ENCODE measurements around the gene SEMA3B. TPM values are rescaled to one million over a fixed set of nuclear protein-coding genes. Genes with fewer than 3 reads are reported as not detected.

SEMA3B gene
- total and polyA plus RNA-seq, 4 donors: 39.6 to 95.7 (median 61.7) TPM

DNA sequence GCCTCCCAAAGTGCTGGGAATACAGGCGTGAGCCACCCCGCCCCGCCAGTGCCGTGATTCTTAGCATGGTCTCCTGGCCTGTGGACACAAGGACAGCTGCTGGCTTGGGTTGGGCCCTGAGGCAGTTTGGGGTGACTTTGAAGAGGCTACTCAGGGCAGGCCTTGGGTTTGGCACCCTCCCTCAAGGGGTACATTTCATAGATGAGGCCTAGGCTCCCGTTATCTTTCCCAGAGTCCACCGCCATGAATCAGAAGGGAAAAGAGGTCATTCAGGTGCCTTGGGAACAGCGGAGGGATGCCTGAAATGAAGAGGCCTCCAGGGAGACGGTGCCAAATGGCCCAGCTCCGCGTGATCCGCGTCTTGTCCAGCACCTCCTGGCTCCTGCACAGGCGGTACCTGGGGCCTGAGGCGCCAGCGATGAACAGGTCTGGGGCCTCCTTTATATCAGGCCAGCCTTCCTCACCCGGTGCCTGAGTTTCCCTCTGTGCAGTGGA, 23.6 kb upstream of the SEMA3B start:
- Histone ChIP-seq H3K9me3 (ENCODE audit: control insufficient read depth in 4 of 4, insufficient read depth in 3 of 4, low read length in 3 of 4) (no peaks in the 10 kb centered on the region), H3K36me3 (ENCODE audit: control insufficient read depth in 4 of 4, insufficient read depth in 4 of 4, low read length in 4 of 4) (peaks cover 0 to 12% (median 5%) of the 10 kb centered on the region in 4 donors), H3K27ac (ENCODE audit: low read depth in 1 of 2, low read length in 1 of 2) (peak overlapping the region; percentile 76 to 91), H3K9ac (ENCODE audit: insufficient read depth in 1 of 2, low read length in 2 of 2) (peak overlapping the region; percentile 16 to 40), H3K27me3 (ENCODE audit: control insufficient read depth in 3 of 3, insufficient read depth in 3 of 3, low read length in 2 of 3) (no peaks in the 10 kb centered on the region), H3K4me3 (peak overlapping the region; percentile 10), H3K4me1 (ENCODE audit: control insufficient read depth in 5 of 5, insufficient read depth in 5 of 5, low read length in 5 of 5) (peaks cover 3 to 66% (median 14%) of the 10 kb centered on the region in 5 donors)
- DNase-seq (no peak), ATAC-seq (ENCODE audit: insufficient read depth, low FRiP score) (no peak)
- no peak for TF ChIP-seq CTCF (IDR thresholded peaks at IDR 0.05; ENCODE audit: control extremely low read depth, extremely low read depth)
- WGBS, 2 donors: 66 to 69% methylated on average over 16 of the region's 16 CpGs

DNA sequence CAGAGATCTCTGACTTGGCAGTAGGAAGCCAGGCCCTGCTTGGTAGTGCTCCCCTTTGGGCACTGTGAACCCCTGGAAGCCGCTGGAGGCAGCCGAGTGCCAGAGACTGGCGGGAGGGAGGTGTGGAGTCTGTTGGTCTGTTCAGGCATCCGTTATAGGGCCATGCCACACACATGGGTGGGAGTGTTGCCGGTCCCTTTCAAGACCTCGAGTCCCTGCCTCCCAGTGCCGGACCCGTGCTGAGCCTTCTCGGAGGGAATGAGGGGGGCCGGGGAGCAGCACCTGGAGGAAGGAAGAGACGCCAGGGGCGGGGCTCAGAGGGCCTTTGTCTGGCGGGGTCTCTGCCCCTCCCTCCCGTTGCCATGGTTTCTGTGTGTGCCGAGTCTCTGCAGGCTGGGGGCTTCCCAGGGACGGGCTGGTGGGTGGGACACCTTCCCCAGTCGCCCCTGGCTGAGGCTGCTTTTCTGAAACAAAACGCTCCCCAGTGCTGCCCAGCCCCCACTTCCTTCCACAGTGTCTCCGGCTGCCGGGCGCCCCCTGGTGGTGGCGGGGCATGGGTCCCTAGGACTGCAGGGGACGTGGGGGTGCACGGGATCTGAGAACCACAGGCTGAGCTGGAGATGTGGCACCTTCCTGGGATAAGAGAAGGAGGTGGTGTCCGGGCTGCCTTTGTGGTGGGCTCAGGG, 23.0 kb upstream of the SEMA3B start:
- Histone ChIP-seq H3K36me3 (ENCODE audit: control insufficient read depth in 4 of 4, insufficient read depth in 4 of 4, low read length in 4 of 4) (peaks cover 0 to 16% (median 5%) of the 10 kb centered on the region in 4 donors), H3K9ac (ENCODE audit: insufficient read depth in 1 of 2, low read length in 2 of 2) (peak overlapping the region; percentile 16 to 40), H3K4me3 (peak overlapping the region; percentile 10), H3K27ac (ENCODE audit: low read depth in 1 of 2, low read length in 1 of 2) (peak overlapping the region; percentile 76 to 91), H3K27me3 (ENCODE audit: control insufficient read depth in 3 of 3, insufficient read depth in 3 of 3, low read length in 2 of 3) (no peaks in the 10 kb centered on the region), H3K9me3 (ENCODE audit: control insufficient read depth in 4 of 4, insufficient read depth in 3 of 4, low read length in 3 of 4) (no peaks in the 10 kb centered on the region), H3K4me1 (ENCODE audit: control insufficient read depth in 5 of 5, insufficient read depth in 5 of 5, low read length in 5 of 5) (peaks cover 3 to 67% (median 14%) of the 10 kb centered on the region in 5 donors)
- 1% methylated on average over 20 to 25 of the region's 25 CpGs for WGBS, 2 donors
- DNase-seq: peak; percentile 92
- TF ChIP-seq CTCF (IDR thresholded peaks at IDR 0.05; ENCODE audit: control extremely low read depth, extremely low read depth): peak; percentile 93
- ATAC-seq (ENCODE audit: insufficient read depth, low FRiP score): peak; percentile 82

GRCh38 chr3:50246517-50246954, 22.4 kb upstream of the SEMA3B start:
- Histone ChIP-seq H3K27ac (ENCODE audit: low read depth in 1 of 2, low read length in 1 of 2) (peak overlapping the region; percentile 76 to 91), H3K4me1 (ENCODE audit: control insufficient read depth in 5 of 5, insufficient read depth in 5 of 5, low read length in 5 of 5) (peaks cover under 1 to 67% (median 14%) of the 10 kb centered on the region in 5 donors), H3K9ac (ENCODE audit: insufficient read depth in 1 of 2, low read length in 2 of 2) (peak overlapping the region in 1 of 2 donors; percentile 6), H3K9me3 (ENCODE audit: control insufficient read depth in 4 of 4, insufficient read depth in 3 of 4, low read length in 3 of 4) (no peaks in the 10 kb centered on the region), H3K4me3 (no peak overlapping the region), H3K36me3 (ENCODE audit: control insufficient read depth in 4 of 4, insufficient read depth in 4 of 4, low read length in 4 of 4) (peaks cover 0 to 17% (median 7%) of the 10 kb centered on the region in 4 donors), H3K27me3 (ENCODE audit: control insufficient read depth in 3 of 3, insufficient read depth in 3 of 3, low read length in 2 of 3) (no peaks in the 10 kb centered on the region)
- no peak for TF ChIP-seq CTCF (IDR thresholded peaks at IDR 0.05; ENCODE audit: control extremely low read depth, extremely low read depth)
- peak; percentile 16 for ATAC-seq (ENCODE audit: insufficient read depth, low FRiP score)
- no peak for DNase-seq
- WGBS, 2 donors: 16 to 18% methylated on average over 10 of the region's 10 CpGs
